Caco-2 (cell line): ENCODE data around the gene NAV3. TPM values are rescaled to one million over a fixed set of nuclear protein-coding genes. Genes with fewer than 3 reads are reported as not detected.

Experiments
- BruUV-seq: library from RNA; stranded (reverse); fragments of 400-500 nt; replicated peaks from 2 replicates; lab custom pipeline; 2021; lab: Mats Ljungman, UMichigan
- CTCF ChIA-PET: fragments of 300-600 bp; sonication (Branson Sonifier 250); formaldehyde crosslinking; loops from one replicate; lab custom pipeline; 2022; ENCODE audit warnings: antibody characterized with exemption; lab: Charles Lee
- POLR2A ChIA-PET: fragments of 300-600 bp; sonication (Branson Sonifier 250); formaldehyde crosslinking; loops from one replicate; lab custom pipeline; 2022; ENCODE audit warnings: antibody characterized with exemption; lab: Charles Lee
- DNase-seq, 2 experiments: peaks; one replicate each; pipeline versions ENCODE4 v3.0.0 to v3.0.0-alpha.2; 2020 to 2022
- H3K27me3 ChIP-seq: replicated peaks from 2 replicates; pipeline ENCODE4 v1.6.0; 2011; ENCODE audit warnings: low read length; ENCODE audit not compliant: control insufficient read depth, insufficient read depth
- H3K36me3 ChIP-seq: 2 replicates; pipeline ENCODE4 v1.5.1; 2011; ENCODE audit warnings: low read length; ENCODE audit not compliant: control insufficient read depth, insufficient read depth
- H3K4me1 ChIP-seq: fragments of 250-450 bp; sonication (Bioruptor Pico); 2 replicates; pipeline ENCODE4 v1.5.1; 2020; ENCODE audit warnings: mild to moderate bottlenecking
- H3K4me3 ChIP-seq: 2 replicates; pipeline ENCODE4 v1.5.1; 2011; ENCODE audit warnings: low read depth, mild to moderate bottlenecking, control low read depth, low read length
- H3K9me3 ChIP-seq: fragments of 250-450 bp; sonication (Bioruptor Pico); 2 replicates; pipeline ENCODE4 v1.5.1; 2020; ENCODE audit warnings: mild to moderate bottlenecking, moderate library complexity
- H3K27ac Mint-ChIP-seq: one replicate; pipeline ENCODE4 v1.8.0; 2022; ENCODE audit warnings: mixed read lengths; ENCODE audit not compliant: unreplicated experiment
- H3K27me3 Mint-ChIP-seq: one replicate; pipeline ENCODE4 v1.8.0; 2022; ENCODE audit warnings: mixed read lengths; ENCODE audit not compliant: insufficient read depth, unreplicated experiment
- H3K36me3 Mint-ChIP-seq: one replicate; pipeline ENCODE4 v1.8.0; 2022; ENCODE audit warnings: mild to moderate bottlenecking, mixed read lengths; ENCODE audit not compliant: insufficient read depth, unreplicated experiment
- H3K4me1 Mint-ChIP-seq: one replicate; pipeline ENCODE4 v1.8.0; 2022; ENCODE audit warnings: low read depth, mixed read lengths; ENCODE audit not compliant: unreplicated experiment
- H3K4me3 Mint-ChIP-seq: one replicate; pipeline ENCODE4 v1.8.0; 2022; ENCODE audit warnings: mild to moderate bottlenecking, moderate library complexity, mixed read lengths; ENCODE audit not compliant: unreplicated experiment
- H3K9me3 Mint-ChIP-seq: one replicate; pipeline ENCODE4 v1.8.0; 2022; ENCODE audit warnings: mixed read lengths; ENCODE audit not compliant: unreplicated experiment
- intact Hi-C: fragments of 100-400 bp; cut with micrococcal nuclease; formaldehyde crosslinking; loops from one replicate; pipeline ENCODE4 v1.10.0; 2022; ENCODE audit not compliant: unreplicated experiment
- total RNA-seq: library from RNA; stranded (reverse); gene quantifications from 2 replicates; pipeline ENCODE4 v1.2.3, GENCODE V29; 2022
- TF ChIP-seq, protein P1 (sequence below), 2 experiments: fragments of 200-600 bp in 1 of 2; IDR thresholded peaks; 1 replicate in 1 of 2; 2 replicates in 1 of 2; pipeline versions ENCODE4 v1.5.1 to v1.8.0; 2011 to 2022; ENCODE audit warnings: antibody characterized with exemption in 1 of 2, control low read depth in 1 of 2, inconsistent platforms in 1 of 2, low read depth in 1 of 2, low read length in 1 of 2, mild to moderate bottlenecking in 1 of 2, moderate library complexity in 1 of 2; ENCODE audit not compliant: insufficient read depth in 1 of 2, severe bottlenecking in 1 of 2, unreplicated experiment in 1 of 2

NAV3 gene
- total RNA-seq, 1 experiment from 2014 or later: 0.45 TPM

DNA sequence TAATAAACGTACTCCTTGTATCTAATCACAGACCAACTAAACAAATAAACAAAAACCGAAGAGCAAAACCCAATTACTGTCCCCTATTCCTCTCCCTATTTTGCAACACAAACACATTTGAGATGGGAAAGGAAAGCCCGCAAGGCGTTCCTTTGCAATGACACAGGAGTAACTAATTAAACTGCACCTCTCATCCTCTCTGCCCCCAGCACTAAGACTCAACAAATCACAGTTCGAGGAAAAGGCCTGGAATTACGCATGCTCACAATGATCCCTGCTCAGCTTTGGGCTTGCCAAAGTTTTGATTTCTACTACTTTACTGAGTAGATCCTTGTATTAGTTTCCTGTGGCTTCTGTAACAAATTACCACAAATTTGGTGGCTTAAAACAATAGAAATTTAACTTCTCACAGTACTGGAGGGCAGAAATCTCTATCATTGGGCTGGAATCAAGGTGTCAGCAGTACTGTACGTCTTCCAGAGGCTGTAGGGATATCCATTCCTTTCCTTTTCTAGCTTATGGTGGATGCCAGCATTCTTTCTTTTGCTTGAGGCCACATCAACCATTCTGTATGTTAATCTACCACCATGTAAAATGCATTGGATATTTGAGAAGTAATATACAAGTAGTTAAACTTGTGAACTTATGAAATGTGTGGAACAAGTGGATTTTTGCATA, 123.0 kb downstream of the NAV3 start:
- Histone ChIP-seq H3K27me3 (no peaks in the 10 kb centered on the region), H3K9me3 (no peaks in the 10 kb centered on the region), H3K36me3 (no peaks in the 10 kb centered on the region), H3K4me3 (no peak overlapping the region), H3K4me1 (no peaks in the 10 kb centered on the region)
- BruUV-seq: no TSS peak
- DNase-seq: no peak
- intact Hi-C loops: no loop called here
- ChIA-PET CTCF (no interaction called here), POLR2A (interaction anchor here (0.6 kb wide), 1 partner anchor 11 kb away, joined by 5 read pairs; no protein-coding TSS in a partner anchor)
- no peaks in the 10 kb centered on the region for H3K27me3 Mint-ChIP-seq
- no peaks in the 10 kb centered on the region for H3K9me3 Mint-ChIP-seq
- TF ChIP-seq, protein P1, sequence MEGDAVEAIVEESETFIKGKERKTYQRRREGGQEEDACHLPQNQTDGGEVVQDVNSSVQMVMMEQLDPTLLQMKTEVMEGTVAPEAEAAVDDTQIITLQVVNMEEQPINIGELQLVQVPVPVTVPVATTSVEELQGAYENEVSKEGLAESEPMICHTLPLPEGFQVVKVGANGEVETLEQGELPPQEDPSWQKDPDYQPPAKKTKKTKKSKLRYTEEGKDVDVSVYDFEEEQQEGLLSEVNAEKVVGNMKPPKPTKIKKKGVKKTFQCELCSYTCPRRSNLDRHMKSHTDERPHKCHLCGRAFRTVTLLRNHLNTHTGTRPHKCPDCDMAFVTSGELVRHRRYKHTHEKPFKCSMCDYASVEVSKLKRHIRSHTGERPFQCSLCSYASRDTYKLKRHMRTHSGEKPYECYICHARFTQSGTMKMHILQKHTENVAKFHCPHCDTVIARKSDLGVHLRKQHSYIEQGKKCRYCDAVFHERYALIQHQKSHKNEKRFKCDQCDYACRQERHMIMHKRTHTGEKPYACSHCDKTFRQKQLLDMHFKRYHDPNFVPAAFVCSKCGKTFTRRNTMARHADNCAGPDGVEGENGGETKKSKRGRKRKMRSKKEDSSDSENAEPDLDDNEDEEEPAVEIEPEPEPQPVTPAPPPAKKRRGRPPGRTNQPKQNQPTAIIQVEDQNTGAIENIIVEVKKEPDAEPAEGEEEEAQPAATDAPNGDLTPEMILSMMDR (IDR thresholded peaks at IDR 0.05; ENCODE audit: insufficient read depth in 1 of 2, low read depth in 1 of 2, low read length in 1 of 2, severe bottlenecking in 1 of 2, unreplicated experiment in 1 of 2): no peak
- peaks cover 6% of the 10 kb centered on the region for H3K36me3 Mint-ChIP-seq
- no peak overlapping the region for H3K27ac Mint-ChIP-seq
- no peak overlapping the region for H3K4me3 Mint-ChIP-seq
- no peaks in the 10 kb centered on the region for H3K4me1 Mint-ChIP-seq

DNA sequence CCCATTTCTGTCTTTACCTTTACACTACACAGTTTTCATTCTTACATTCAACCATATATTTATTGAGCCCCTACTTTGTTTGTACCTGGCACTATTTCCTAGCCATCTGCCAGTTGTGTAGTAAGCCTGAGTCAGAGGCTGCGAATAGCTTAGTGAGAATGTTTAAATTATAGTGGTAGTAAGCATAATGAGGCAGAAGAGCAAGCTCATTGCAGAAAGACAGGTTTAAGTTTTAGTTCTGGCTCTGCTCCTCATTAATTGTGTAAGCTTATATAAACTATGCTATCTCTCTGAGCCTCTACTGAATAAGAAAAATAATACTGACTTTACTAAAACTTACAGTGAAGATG, 123.5 kb downstream of the NAV3 start:
- Histone ChIP-seq H3K36me3 (no peaks in the 10 kb centered on the region), H3K4me3 (no peak overlapping the region), H3K4me1 (no peaks in the 10 kb centered on the region), H3K27me3 (no peaks in the 10 kb centered on the region), H3K9me3 (no peaks in the 10 kb centered on the region)
- no TSS peak for BruUV-seq
- DNase-seq: no peak
- intact Hi-C loops: no loop called here
- Mint-ChIP-seq H3K27me3 (no peaks in the 10 kb centered on the region), H3K4me1 (no peaks in the 10 kb centered on the region), H3K27ac (no peak overlapping the region), H3K4me3 (no peak overlapping the region), H3K36me3 (peaks cover 6% of the 10 kb centered on the region), H3K9me3 (no peaks in the 10 kb centered on the region)
- CTCF ChIA-PET: no interaction called here
- POLR2A ChIA-PET: no interaction called here
- TF ChIP-seq, protein P1 (IDR thresholded peaks at IDR 0.05; ENCODE audit: insufficient read depth in 1 of 2, low read depth in 1 of 2, low read length in 1 of 2, severe bottlenecking in 1 of 2, unreplicated experiment in 1 of 2): no peak

DNA sequence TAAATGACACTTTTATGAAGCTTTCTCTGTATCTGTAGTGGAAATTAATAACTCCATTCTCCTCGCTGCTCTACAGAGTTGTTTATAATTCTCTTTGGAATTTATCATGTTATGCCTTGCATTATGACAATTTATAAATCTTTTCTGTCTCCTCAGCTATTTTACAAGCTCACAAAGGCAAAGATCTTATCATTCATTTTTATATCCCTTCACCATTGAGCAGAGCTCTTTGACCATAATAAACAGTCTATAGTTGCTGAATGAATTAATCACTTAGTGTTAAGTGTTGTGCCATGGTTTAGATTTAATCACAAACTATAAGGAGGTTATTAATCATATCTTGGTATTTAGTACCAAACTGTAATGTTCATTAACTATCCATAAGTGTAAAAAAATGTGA, 126.4 kb downstream of the NAV3 start:
- no peak overlapping the region for H3K4me3 ChIP-seq
- CTCF ChIA-PET: no interaction called here

More for the DNA sequence above, 126.4 kb downstream of the NAV3 start:
- Histone ChIP-seq H3K36me3 (no peaks in the 10 kb centered on the region), H3K9me3 (no peaks in the 10 kb centered on the region), H3K4me1 (no peaks in the 10 kb centered on the region), H3K27me3 (no peaks in the 10 kb centered on the region)
- Mint-ChIP-seq H3K4me1 (no peaks in the 10 kb centered on the region), H3K27ac (no peak overlapping the region), H3K27me3 (no peaks in the 10 kb centered on the region), H3K9me3 (peaks cover 6% of the 10 kb centered on the region), H3K36me3 (peaks cover 6% of the 10 kb centered on the region), H3K4me3 (no peak overlapping the region)
- BruUV-seq: no TSS peak
- POLR2A ChIA-PET: no interaction called here
- TF ChIP-seq, protein P1 (IDR thresholded peaks at IDR 0.05; ENCODE audit: insufficient read depth in 1 of 2, low read depth in 1 of 2, low read length in 1 of 2, severe bottlenecking in 1 of 2, unreplicated experiment in 1 of 2): no peak
- DNase-seq: no peak
- intact Hi-C loops: no loop called here
